Gastrocnemius medialis (tissue), 4 donors: ENCODE results near the gene PROCA1. TPM values are rescaled to one million over a fixed set of nuclear protein-coding genes. Genes with fewer than 3 reads are reported as not detected.

Source experiments
- ATAC-seq, 2 donors: fragments of 150-250 bp; one replicate each; pipeline ENCODE4 v1.9.1; 2016
- DNase-seq, 2 donors: peaks; one replicate each; pipeline ENCODE4 v3.0.0-alpha.2; 2019
- H3K27ac ChIP-seq, 4 donors: fragments of 200-600 bp; sonication (generic); 1 replicate in 1 of 4; 2 replicates in 3 of 4; pipeline ENCODE4 v1.5.1; 2016 to 2018; ENCODE audit warnings: mild to moderate bottlenecking in 2 of 4, moderate library complexity in 1 of 4
- H3K27me3 ChIP-seq, 3 donors: fragments of 200-600 bp; sonication (generic) in 2 of 3; 1 replicate in 1 of 3; 2 replicates in 2 of 3; pipeline versions ENCODE4 v1.5.1 to v1.6.0; 2016 to 2019; ENCODE audit warnings: mild to moderate bottlenecking in 1 of 3, moderate library complexity in 1 of 3
- H3K36me3 ChIP-seq, 2 donors: fragments of 200-600 bp; sonication (generic) in 1 of 2; one replicate each; pipeline ENCODE4 v1.5.1; 2017 to 2018
- H3K4me1 ChIP-seq, 2 donors: fragments of 200-600 bp; sonication (generic) in 1 of 2; one replicate each; pipeline ENCODE4 v1.5.1; 2016 to 2017; ENCODE audit warnings: mild to moderate bottlenecking in 2 of 2
- H3K4me3 ChIP-seq, 4 donors: fragments of 200-600 bp; sonication (generic) in 3 of 4; 1 replicate in 1 of 4; 2 replicates in 3 of 4; pipeline ENCODE4 v1.5.1; 2016 to 2019; ENCODE audit warnings: mild to moderate bottlenecking in 2 of 4
- H3K9me3 ChIP-seq, 3 donors: fragments of 200-600 bp; sonication (generic) in 2 of 3; 1 replicate in 1 of 3; 2 replicates in 2 of 3; pipeline ENCODE4 v1.5.1; 2016 to 2019
- POLR2A ChIP-seq, 2 donors: fragments of 450-650 bp; IDR thresholded peaks; one replicate each; pipeline ENCODE4 v1.6.1; 2017; ENCODE audit warnings: antibody characterized with exemption in 2 of 2, mild to moderate bottlenecking in 2 of 2, moderate library complexity in 2 of 2
- in situ Hi-C, 4 donors: fragments of 200-750 bp; cut with MboI; loops; one replicate each; pipeline versions ENCODE4 v1.15.0 to v1.8.0; 2017; ENCODE audit warnings: low sequenced_read_pairs in 4 of 4
- intact Hi-C: fragments of 100-400 bp; cut with DNase I; formaldehyde crosslinking; loops from one replicate; pipeline ENCODE4 v1.15.1; 2023; ENCODE audit warnings: low total_unique reads
- total RNA-seq, 4 donors: library from RNA; depleted of rRNA; stranded (reverse); fragments of >200 nt; gene quantifications; one replicate each; pipeline versions ENCODE4 v1.1.0 to v1.2.3, GENCODE V29; 2016
- TF ChIP-seq, protein P1 (sequence below), 5 experiments: fragments of 450-650 bp in 3 of 5; fragments of 200-600 bp in 2 of 5; sonication (generic) in 2 of 5; IDR thresholded peaks in 4 of 5; conservative IDR thresholded peaks in 1 of 5; 1 replicate in 4 of 5; 2 replicates in 1 of 5; pipeline ENCODE4 v1.5.1; 2016 to 2019; ENCODE audit warnings: antibody characterized with exemption in 5 of 5, mild to moderate bottlenecking in 3 of 5, moderate library complexity in 3 of 5

Gene PROCA1
- total RNA-seq, 4 donors from 2014 or later, result 0.42 to 1.6 (median 0.49) TPM; not detected in 1

DNA sequence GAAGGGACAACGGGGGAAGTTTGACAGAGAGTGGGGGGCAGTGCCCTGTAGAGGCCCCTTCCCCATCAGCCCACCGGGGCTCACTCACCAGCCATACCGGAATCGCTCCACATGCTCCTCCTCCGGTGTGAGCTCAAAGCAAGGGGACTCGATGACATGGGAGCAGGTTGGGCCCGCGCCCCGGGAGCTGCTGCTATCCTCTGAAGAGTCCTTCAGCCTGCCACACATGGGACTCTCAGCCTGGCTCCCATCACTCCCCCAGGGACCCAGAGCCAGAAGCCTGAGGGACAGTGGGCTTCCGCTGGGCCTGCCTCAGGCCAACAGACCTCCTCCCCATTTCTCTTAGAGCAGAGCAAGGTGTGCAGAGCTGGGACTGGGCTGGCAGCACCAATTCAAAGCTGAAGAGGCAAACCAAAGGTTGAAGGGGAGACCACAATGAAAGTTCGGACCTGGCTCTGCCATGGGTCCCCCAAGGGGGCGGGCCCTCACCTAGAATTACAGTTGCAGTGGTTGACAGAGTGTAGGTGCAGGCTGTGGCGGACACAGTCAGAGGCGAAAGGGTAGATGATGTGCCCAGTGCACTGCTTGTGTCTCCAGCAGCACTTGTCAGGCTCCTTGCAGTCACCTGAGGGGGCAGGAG lies 7.3 kb downstream of the PROCA1 start:
- no peak for TF ChIP-seq POLR2A (IDR thresholded peaks at IDR 0.05)
- TF ChIP-seq, protein P1, sequence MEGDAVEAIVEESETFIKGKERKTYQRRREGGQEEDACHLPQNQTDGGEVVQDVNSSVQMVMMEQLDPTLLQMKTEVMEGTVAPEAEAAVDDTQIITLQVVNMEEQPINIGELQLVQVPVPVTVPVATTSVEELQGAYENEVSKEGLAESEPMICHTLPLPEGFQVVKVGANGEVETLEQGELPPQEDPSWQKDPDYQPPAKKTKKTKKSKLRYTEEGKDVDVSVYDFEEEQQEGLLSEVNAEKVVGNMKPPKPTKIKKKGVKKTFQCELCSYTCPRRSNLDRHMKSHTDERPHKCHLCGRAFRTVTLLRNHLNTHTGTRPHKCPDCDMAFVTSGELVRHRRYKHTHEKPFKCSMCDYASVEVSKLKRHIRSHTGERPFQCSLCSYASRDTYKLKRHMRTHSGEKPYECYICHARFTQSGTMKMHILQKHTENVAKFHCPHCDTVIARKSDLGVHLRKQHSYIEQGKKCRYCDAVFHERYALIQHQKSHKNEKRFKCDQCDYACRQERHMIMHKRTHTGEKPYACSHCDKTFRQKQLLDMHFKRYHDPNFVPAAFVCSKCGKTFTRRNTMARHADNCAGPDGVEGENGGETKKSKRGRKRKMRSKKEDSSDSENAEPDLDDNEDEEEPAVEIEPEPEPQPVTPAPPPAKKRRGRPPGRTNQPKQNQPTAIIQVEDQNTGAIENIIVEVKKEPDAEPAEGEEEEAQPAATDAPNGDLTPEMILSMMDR (IDR thresholded peaks at IDR 0.05 in 4 of 5, conservative IDR thresholded peaks at IDR 0.05 in 1 of 5), result no peak
- ATAC-seq (no peak), DNase-seq (no peak)
- peaks cover 0 to 56% of the 10 kb centered on the region in 2 donors for H3K36me3 ChIP-seq
- H3K4me3 ChIP-seq, result no peak overlapping the region
- no peaks in the 10 kb centered on the region for H3K9me3 ChIP-seq
- no peaks in the 10 kb centered on the region for H3K27me3 ChIP-seq
- no peaks in the 10 kb centered on the region for H3K4me1 ChIP-seq
- intact Hi-C loops (no loop called here), in situ Hi-C loops (no loop called here)
- H3K27ac ChIP-seq, result no peak overlapping the region

- DNase-seq (no peak), ATAC-seq (no peak)
- H3K36me3 ChIP-seq, result peaks cover 0 to 62% of the 10 kb centered on the region in 2 donors
- in situ Hi-C loops, result no loop called here
- no peak overlapping the region for H3K4me3 ChIP-seq
- no peaks in the 10 kb centered on the region for H3K4me1 ChIP-seq
- H3K27me3 ChIP-seq, result no peaks in the 10 kb centered on the region
- TF ChIP-seq POLR2A (IDR thresholded peaks at IDR 0.05), result no peak
- TF ChIP-seq, protein P1 (IDR thresholded peaks at IDR 0.05 in 4 of 5, conservative IDR thresholded peaks at IDR 0.05 in 1 of 5), result no peak
- intact Hi-C loops, result no loop called here
- no peaks in the 10 kb centered on the region for H3K9me3 ChIP-seq
- no peak overlapping the region for H3K27ac ChIP-seq
Observed at GRCh38 chr17:28703552-28704218, 8.0 kb downstream of the PROCA1 start.

DNA sequence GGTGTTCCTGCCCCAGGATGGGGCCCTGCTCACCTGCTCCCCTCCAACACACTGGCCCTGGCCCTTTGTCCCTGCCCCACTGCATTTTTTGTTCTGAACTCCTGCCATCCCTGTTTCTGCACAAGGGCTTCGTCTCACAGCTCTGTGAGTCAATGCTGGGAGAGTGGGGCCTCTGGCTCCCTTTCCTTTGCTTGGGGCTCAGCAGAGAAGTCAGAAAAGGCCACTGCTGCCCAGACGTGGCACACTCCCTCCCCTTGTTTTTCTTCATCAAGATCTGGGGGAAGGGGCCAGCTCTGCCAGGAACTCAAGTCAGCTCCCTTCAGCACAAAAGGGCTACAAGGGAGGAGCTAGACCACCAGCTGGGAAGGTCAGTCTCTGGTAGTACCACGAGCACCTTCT lies 8.9 kb downstream of the PROCA1 start:
- Histone ChIP-seq H3K4me1 (no peaks in the 10 kb centered on the region), H3K9me3 (no peaks in the 10 kb centered on the region), H3K4me3 (no peak overlapping the region), H3K27me3 (no peaks in the 10 kb centered on the region), H3K36me3 (peaks cover 0 to 72% of the 10 kb centered on the region in 2 donors), H3K27ac (no peak overlapping the region)
- ATAC-seq (no peak), DNase-seq (no peak)
- intact Hi-C loops, result no loop called here
- TF ChIP-seq, protein P1 (IDR thresholded peaks at IDR 0.05 in 4 of 5, conservative IDR thresholded peaks at IDR 0.05 in 1 of 5), result no peak
- TF ChIP-seq POLR2A (IDR thresholded peaks at IDR 0.05), result no peak
- in situ Hi-C loops, result no loop called here

- in situ Hi-C loops (no loop called here), intact Hi-C loops (no loop called here)
- Histone ChIP-seq H3K27ac (no peak overlapping the region), H3K4me1 (no peaks in the 10 kb centered on the region), H3K27me3 (no peaks in the 10 kb centered on the region), H3K4me3 (no peak overlapping the region), H3K9me3 (no peaks in the 10 kb centered on the region), H3K36me3 (peaks cover 3 to 77% of the 10 kb centered on the region in 2 donors)
- TF ChIP-seq, protein P1 (IDR thresholded peaks at IDR 0.05 in 4 of 5, conservative IDR thresholded peaks at IDR 0.05 in 1 of 5), result no peak
- no peak for TF ChIP-seq POLR2A (IDR thresholded peaks at IDR 0.05)
- ATAC-seq, result no peak
- DNase-seq, result no peak
Observed at GRCh38 chr17:28702026-28702751, 9.5 kb downstream of the PROCA1 start.
